Stomach (tissue), 9 donors: Measurements from ENCODE around the gene STIL. TPM values are rescaled to one million over a fixed set of nuclear protein-coding genes. Genes with fewer than 3 reads are reported as not detected.

Experiments
- DNase-seq, 2 donors: peaks; one replicate each; pipeline versions ENCODE4 v3.0.0 to v3.0.0-alpha.2; 2013 to 2019
- H3K27ac ChIP-seq, 5 donors: fragments of 200-600 bp in 4 of 5; sonication (generic) in 4 of 5; one replicate each; pipeline ENCODE4 v1.5.1; 2013 to 2019; ENCODE audit warnings: mild to moderate bottlenecking in 1 of 5, moderate library complexity in 1 of 5
- H3K27me3 ChIP-seq, 3 donors: fragments of 200-600 bp; sonication (generic); one replicate each; pipeline ENCODE4 v1.5.1; 2017 to 2019; ENCODE audit warnings: mixed run types in 1 of 3
- H3K36me3 ChIP-seq, 4 donors: fragments of 200-600 bp; sonication (generic); 1 replicate in 3 of 4; 2 replicates in 1 of 4; pipeline ENCODE4 v1.5.1; 2016 to 2019
- H3K4me1 ChIP-seq, 4 donors: fragments of 200-600 bp; sonication (generic); one replicate each; pipeline ENCODE4 v1.5.1; 2016 to 2019
- H3K4me3 ChIP-seq, 4 donors: fragments of 200-600 bp; sonication (generic) in 3 of 4; one replicate each; pipeline ENCODE4 v1.5.1; 2016 to 2019; ENCODE audit warnings: mild to moderate bottlenecking in 1 of 4
- H3K9me3 ChIP-seq, 4 donors: fragments of 200-600 bp; sonication (generic); one replicate each; pipeline ENCODE4 v1.5.1; 2016 to 2019
- EP300 ChIP-seq: sonication (generic); formaldehyde crosslinking; IDR thresholded peaks from one replicate; pipeline ENCODE4 v1.6.1; 2017; ENCODE audit warnings: antibody characterized with exemption
- POLR2A ChIP-seq, 4 donors: fragments of 450-650 bp; IDR thresholded peaks; one replicate each; pipeline ENCODE4 v1.6.1; 2016; ENCODE audit warnings: antibody characterized with exemption in 4 of 4, control low read depth in 2 of 4, mild to moderate bottlenecking in 1 of 4, moderate library complexity in 1 of 4
- POLR2AphosphoS5 ChIP-seq, 3 donors: sonication (generic); formaldehyde crosslinking; IDR thresholded peaks; one replicate each; pipeline ENCODE4 v1.6.1; 2016; ENCODE audit warnings: antibody characterized with exemption in 3 of 3
- WGBS, 5 donors: extraction: QIAGEN DNeasy Blood & Tissue Kit in 3 of 5; methylation state at CpG; one replicate each; pipeline versions ENCODE4 v1.1.5 to v1.1.7; 2013 to 2018; 5-methylcytosine and 5-hydroxymethylcytosine counted together
- intact Hi-C: fragments of 100-400 bp; cut with DNase I; formaldehyde crosslinking; loops from one replicate; pipeline ENCODE4 v1.15.1; 2023; ENCODE audit warnings: low total_unique reads
- polyA plus RNA-seq, 3 donors: library from polyadenylated mRNA; stranded (reverse); fragments of 200-250 nt; gene quantifications; one replicate each; pipeline ENCODE4 v1.2.3, GENCODE V29; 2013
- total RNA-seq, 5 donors: library from RNA; depleted of rRNA; stranded (reverse); fragments of >200 nt; gene quantifications; one replicate each; pipeline versions ENCODE4 v1.1.0 to v1.2.3, GENCODE V29; 2014 to 2016
- TF ChIP-seq, protein P1 (sequence below), 7 experiments: fragments of 450-650 bp in 4 of 7; fragments of 200-600 bp in 3 of 7; sonication (generic) in 3 of 7; IDR thresholded peaks; one replicate each; pipeline ENCODE4 v1.5.1; 2016 to 2019; ENCODE audit warnings: antibody characterized with exemption in 7 of 7, control low read depth in 2 of 7, mild to moderate bottlenecking in 1 of 7
- donor health status: healthy with polysubstance abuse.
- donor health status: Bipolar disorder and iron deficiency.
- donor health status: healthy.

Gene STIL
- total and polyA plus RNA-seq, 8 donors, result 0.61 to 44.9 (median 3.4) TPM

DNA sequence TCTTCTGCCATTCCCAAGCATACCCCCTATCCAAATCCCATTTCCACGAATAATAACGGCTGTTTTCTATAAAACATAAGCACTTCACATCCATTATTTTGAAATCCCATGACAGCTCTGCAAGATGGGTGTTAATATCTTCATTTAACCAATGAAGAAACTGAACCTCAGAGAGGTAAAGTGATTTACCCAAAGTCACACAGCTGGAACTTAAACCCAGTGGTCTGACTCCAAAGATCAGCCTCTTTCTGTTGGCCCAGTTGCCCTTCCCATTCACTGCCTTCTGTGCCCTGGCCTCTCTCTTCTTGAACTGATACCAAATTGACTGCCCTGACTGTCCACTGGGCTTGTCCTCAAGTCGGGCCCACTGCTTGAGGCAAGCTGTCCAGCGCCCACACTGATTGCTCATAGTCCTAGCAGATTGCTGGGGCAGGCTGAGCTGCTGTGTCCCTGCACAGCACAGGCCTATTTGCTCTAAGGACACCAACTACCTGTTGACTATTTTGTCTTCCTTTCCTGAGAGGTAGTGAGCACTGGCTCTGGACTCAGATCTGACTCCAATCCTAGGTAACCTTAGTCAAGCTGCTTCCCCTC lies 101.2 kb downstream of the STIL start:
- DNase-seq, result no peak
- Histone ChIP-seq H3K27me3 (peaks cover 0 to 41% (median 10%) of the 10 kb centered on the region in 3 donors), H3K36me3 (no peaks in the 10 kb centered on the region), H3K4me1 (no peaks in the 10 kb centered on the region), H3K9me3 (no peaks in the 10 kb centered on the region), H3K27ac (peak overlapping the region in 3 of 5 donors; percentile 29 to 61 (median 46)), H3K4me3 (no peak overlapping the region)
- 72 to 86% (median 83%) methylated on average over 4 of the region's 4 CpGs for WGBS, 5 donors
- intact Hi-C loops, result no loop called here
- TF ChIP-seq POLR2A (IDR thresholded peaks at IDR 0.05), result no peak
- TF ChIP-seq, protein P1, sequence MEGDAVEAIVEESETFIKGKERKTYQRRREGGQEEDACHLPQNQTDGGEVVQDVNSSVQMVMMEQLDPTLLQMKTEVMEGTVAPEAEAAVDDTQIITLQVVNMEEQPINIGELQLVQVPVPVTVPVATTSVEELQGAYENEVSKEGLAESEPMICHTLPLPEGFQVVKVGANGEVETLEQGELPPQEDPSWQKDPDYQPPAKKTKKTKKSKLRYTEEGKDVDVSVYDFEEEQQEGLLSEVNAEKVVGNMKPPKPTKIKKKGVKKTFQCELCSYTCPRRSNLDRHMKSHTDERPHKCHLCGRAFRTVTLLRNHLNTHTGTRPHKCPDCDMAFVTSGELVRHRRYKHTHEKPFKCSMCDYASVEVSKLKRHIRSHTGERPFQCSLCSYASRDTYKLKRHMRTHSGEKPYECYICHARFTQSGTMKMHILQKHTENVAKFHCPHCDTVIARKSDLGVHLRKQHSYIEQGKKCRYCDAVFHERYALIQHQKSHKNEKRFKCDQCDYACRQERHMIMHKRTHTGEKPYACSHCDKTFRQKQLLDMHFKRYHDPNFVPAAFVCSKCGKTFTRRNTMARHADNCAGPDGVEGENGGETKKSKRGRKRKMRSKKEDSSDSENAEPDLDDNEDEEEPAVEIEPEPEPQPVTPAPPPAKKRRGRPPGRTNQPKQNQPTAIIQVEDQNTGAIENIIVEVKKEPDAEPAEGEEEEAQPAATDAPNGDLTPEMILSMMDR (IDR thresholded peaks at IDR 0.05), result no peak
- TF ChIP-seq POLR2AphosphoS5 (IDR thresholded peaks at IDR 0.05), result no peak
- TF ChIP-seq EP300, result no peak

DNA sequence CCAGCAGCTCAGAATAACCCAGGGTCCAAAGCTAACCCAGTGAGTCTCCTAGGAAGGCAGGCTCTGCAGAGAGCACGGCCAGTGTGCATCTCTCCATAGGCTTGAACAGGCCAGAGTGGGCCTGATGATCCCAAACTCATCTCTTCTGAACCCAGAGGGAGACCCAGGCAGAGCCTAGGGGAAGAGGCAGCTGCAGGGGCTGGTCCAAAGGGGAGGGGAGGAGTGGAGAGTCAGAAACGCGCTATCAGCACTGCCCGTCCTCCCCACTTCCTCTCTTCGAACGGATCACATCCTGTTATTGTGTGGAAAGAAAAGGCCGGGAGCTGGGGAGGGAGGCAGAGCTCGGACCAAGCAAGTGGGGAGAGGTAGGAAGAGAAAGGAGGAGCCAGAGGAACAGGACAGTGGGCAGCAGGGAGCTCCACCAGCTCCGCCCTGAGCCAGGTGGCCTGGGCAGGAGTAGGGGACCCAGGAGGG lies 102.1 kb downstream of the STIL start:
- no peaks in the 10 kb centered on the region for H3K36me3 ChIP-seq
- TF ChIP-seq, protein P1 (IDR thresholded peaks at IDR 0.05), result no peak
- TF ChIP-seq POLR2AphosphoS5 (IDR thresholded peaks at IDR 0.05), result no peak
- no peak for TF ChIP-seq POLR2A (IDR thresholded peaks at IDR 0.05)
- no peak for TF ChIP-seq EP300
- H3K27me3 ChIP-seq, result peaks cover 0 to 44% (median 10%) of the 10 kb centered on the region in 3 donors
- intact Hi-C loops, result no loop called here
- no peaks in the 10 kb centered on the region for H3K4me1 ChIP-seq
- no peak overlapping the region for H3K4me3 ChIP-seq
- H3K9me3 ChIP-seq, result no peaks in the 10 kb centered on the region
- H3K27ac ChIP-seq, result peak overlapping the region in 4 of 5 donors; percentile 24 to 61 (median 38)
- 44 to 59% (median 47%) methylated on average over 9 of the region's 9 CpGs for WGBS, 5 donors
- peak in 1 of 2 donors; percentile 66 for DNase-seq

DNA sequence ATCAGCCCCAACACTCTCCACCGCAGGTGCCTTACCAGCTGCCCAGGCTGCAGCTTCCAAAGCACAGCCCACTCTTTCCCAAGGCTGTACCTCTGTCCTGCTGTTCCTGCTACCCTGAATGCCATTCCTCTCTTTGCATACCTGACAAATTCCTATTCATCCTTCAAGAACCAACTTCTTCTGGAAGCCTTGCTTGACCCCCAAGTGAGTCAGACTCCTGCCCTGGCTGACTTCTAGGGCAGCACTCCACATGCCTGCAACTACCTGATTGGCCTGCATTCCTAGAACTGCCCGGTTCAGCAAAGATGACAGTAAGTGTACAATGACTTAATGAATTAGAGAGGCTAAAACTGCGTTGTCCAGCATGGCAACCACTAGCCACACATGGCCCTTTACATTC lies 103.3 kb downstream of the STIL start:
- no peaks in the 10 kb centered on the region for H3K9me3 ChIP-seq
- no peak overlapping the region for H3K4me3 ChIP-seq
- intact Hi-C loops, result no loop called here
- no peak for DNase-seq
- 81 to 86% (median 82%) methylated on average over 3 of the region's 3 CpGs for WGBS, 5 donors
- peaks cover 0 to 52% (median 10%) of the 10 kb centered on the region in 3 donors for H3K27me3 ChIP-seq
- H3K27ac ChIP-seq, result no peak overlapping the region
- H3K36me3 ChIP-seq, result no peaks in the 10 kb centered on the region
- TF ChIP-seq, protein P1 (IDR thresholded peaks at IDR 0.05), result no peak
- no peak for TF ChIP-seq EP300
- no peak for TF ChIP-seq POLR2A (IDR thresholded peaks at IDR 0.05)
- TF ChIP-seq POLR2AphosphoS5 (IDR thresholded peaks at IDR 0.05), result no peak
- no peaks in the 10 kb centered on the region for H3K4me1 ChIP-seq

DNA sequence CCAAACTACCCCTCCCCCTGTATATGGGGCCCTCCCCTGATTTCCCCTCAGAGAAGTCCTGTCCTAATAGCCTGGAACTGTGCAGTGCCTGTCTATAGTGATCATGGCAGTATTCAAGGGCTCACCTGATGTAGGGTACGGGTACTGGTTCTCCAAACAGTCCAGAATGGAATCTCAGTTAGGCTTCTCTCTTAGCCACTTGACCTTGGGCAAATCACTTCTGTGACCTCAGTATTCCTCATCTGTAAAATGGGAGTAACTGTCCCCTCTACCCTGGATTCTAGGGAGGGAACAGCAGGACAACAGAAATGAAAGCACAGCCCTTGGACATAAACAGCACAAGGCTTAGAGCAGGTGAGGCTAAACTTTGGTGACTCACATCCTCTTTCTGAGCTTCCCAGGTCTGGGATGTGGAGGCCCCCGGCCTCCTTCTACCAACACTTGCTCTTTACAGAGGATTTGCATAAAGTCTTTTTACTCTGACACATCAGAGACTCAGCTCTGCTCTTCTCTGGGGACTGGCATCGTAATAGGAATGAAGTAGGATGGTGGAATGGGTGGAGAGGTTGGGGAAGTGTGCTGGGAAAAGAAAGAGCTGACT lies 104.1 kb downstream of the STIL start:
- H3K36me3 ChIP-seq, result no peaks in the 10 kb centered on the region
- no peak overlapping the region for H3K4me3 ChIP-seq
- no peaks in the 10 kb centered on the region for H3K4me1 ChIP-seq
- no peaks in the 10 kb centered on the region for H3K9me3 ChIP-seq
- WGBS, 5 donors, result 49 to 89% (median 83%) methylated on average over 2 to 3 of the region's 3 CpGs
- no peak overlapping the region for H3K27ac ChIP-seq
- TF ChIP-seq POLR2AphosphoS5 (IDR thresholded peaks at IDR 0.05), result no peak
- TF ChIP-seq, protein P1 (IDR thresholded peaks at IDR 0.05), result no peak
- no peak for TF ChIP-seq EP300
- TF ChIP-seq POLR2A (IDR thresholded peaks at IDR 0.05), result no peak
- H3K27me3 ChIP-seq, result peaks cover 0 to 58% (median 10%) of the 10 kb centered on the region in 3 donors
- intact Hi-C loops, result no loop called here
- no peak for DNase-seq
